ENCODE data around the gene OCA2.

OCA2 gene

GRCh38 chr15:28118531-28118930 lies 19.4 kb upstream of the OCA2 start:
- DNase-seq = no peak

GRCh38 chr15:28118083-28118482 lies 19.0 kb upstream of the OCA2 start:
- DNase-seq = no peak

GRCh38 chr15:28117432-28117990 lies 18.4 kb upstream of the OCA2 start:
- DNase-seq = no peak

- DNase-seq = no peak
Observed at GRCh38 chr15:28116521-28117431, 17.7 kb upstream of the OCA2 start.

GRCh38 chr15:28115871-28116270 lies 16.8 kb upstream of the OCA2 start:
- DNase-seq = no peak

- no peak for DNase-seq
Observed at GRCh38 chr15:28114721-28115622, 15.9 kb upstream of the OCA2 start.

GRCh38 chr15:28114114-28114455 lies 15.0 kb upstream of the OCA2 start:
- no peak for DNase-seq

GRCh38 chr15:28113394-28114113 lies 14.4 kb upstream of the OCA2 start:
- DNase-seq = no peak

- no peak for DNase-seq
Observed at GRCh38 chr15:28112962-28113361, 13.8 kb upstream of the OCA2 start.

GRCh38 chr15:28112101-28112760 lies 13.1 kb upstream of the OCA2 start:
- DNase-seq = no peak

GRCh38 chr15:28111543-28111942 lies 12.4 kb upstream of the OCA2 start:
- DNase-seq = no peak

- DNase-seq = no peak
Observed at GRCh38 chr15:28110481-28110881, 11.4 kb upstream of the OCA2 start.

- DNase-seq = no peak
Observed at GRCh38 chr15:28109626-28110455, 10.7 kb upstream of the OCA2 start.

GRCh38 chr15:28107904-28108275 lies 8.8 kb upstream of the OCA2 start:
- DNase-seq = no peak

- DNase-seq = no peak
Observed at GRCh38 chr15:28107111-28107903, 8.2 kb upstream of the OCA2 start.

GRCh38 chr15:28106294-28107110 lies 7.4 kb upstream of the OCA2 start:
- DNase-seq = no peak

- DNase-seq = no peak
Observed at GRCh38 chr15:28105793-28106192, 6.7 kb upstream of the OCA2 start.

- DNase-seq = no peak
Observed at GRCh38 chr15:28105224-28105791, 6.2 kb upstream of the OCA2 start.

GRCh38 chr15:28104326-28104725 lies 5.2 kb upstream of the OCA2 start:
- no peak for DNase-seq
